GM21390 (cell line): Measurements from ENCODE around the gene NGLY1.

Experiments used
- ATAC-seq: cut with Tn5 transposase; IDR thresholded peaks from one replicate; pipeline ENCODE4 v1.9.1; 2021; ENCODE audit not compliant: unreplicated experiment

NGLY1 gene, protein sequence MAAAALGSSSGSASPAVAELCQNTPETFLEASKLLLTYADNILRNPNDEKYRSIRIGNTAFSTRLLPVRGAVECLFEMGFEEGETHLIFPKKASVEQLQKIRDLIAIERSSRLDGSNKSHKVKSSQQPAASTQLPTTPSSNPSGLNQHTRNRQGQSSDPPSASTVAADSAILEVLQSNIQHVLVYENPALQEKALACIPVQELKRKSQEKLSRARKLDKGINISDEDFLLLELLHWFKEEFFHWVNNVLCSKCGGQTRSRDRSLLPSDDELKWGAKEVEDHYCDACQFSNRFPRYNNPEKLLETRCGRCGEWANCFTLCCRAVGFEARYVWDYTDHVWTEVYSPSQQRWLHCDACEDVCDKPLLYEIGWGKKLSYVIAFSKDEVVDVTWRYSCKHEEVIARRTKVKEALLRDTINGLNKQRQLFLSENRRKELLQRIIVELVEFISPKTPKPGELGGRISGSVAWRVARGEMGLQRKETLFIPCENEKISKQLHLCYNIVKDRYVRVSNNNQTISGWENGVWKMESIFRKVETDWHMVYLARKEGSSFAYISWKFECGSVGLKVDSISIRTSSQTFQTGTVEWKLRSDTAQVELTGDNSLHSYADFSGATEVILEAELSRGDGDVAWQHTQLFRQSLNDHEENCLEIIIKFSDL

DNA sequence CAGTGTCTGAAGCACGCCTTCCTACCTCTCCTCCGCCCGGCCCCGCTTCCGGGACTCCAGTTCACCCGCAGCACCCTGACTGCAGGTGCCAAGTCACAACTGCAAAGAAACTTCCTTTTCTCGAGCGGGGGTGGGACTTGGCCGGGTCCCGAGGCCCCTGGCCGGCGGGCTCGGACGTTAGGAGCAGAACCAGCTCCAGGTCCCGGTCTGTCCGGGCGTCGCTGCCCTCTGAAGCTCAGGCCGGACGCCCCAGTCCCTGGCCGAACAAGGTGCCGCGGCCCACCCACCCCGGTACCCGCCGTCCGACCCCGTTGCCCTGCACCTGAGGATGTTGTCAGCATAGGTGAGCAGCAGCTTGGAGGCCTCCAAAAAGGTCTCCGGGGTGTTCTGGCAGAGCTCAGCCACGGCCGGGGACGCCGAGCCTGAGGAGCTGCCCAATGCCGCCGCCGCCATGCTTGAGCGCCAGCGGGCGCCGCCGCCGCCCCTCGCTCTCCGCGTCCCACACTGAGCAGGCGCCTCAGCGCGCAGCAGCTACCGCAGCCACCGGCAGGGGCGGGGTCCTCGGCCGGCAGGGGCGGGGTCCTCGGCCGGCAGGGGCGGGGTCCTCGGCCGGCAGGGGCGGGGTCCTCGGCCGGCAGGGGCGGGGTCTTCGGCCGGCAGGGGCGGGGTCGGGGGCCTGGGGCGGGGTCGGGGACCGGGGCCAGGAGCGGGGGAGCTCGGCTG, at the start of gene NGLY1:
TSS of gene NGLY1 (minus strand) at position 506 of the 723 bp plus-strand sequence. CDS start at position 453, 53 bp downstream.
- ATAC-seq: peak; percentile 68

DNA sequence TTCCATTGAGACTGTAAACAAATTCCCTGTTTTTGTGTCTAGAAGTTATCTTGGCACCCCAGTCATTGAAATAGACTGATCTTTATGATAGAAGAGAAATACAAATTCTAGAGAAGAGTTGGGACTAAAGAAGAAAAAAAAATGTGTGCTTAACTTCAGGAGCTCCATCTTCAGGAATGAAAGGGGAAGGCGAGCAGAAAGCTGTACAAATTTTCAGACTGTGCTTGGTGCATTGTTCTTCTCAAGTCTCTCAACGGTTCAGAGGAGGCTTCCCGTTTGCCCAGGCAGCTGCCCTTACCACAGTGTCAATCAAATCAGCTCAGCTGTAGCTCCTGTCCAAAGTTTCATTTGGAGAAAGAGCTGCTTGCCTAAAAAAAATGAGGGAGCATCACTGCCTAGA, 48.3 kb upstream of the NGLY1 start:
- ATAC-seq: no peak

DNA sequence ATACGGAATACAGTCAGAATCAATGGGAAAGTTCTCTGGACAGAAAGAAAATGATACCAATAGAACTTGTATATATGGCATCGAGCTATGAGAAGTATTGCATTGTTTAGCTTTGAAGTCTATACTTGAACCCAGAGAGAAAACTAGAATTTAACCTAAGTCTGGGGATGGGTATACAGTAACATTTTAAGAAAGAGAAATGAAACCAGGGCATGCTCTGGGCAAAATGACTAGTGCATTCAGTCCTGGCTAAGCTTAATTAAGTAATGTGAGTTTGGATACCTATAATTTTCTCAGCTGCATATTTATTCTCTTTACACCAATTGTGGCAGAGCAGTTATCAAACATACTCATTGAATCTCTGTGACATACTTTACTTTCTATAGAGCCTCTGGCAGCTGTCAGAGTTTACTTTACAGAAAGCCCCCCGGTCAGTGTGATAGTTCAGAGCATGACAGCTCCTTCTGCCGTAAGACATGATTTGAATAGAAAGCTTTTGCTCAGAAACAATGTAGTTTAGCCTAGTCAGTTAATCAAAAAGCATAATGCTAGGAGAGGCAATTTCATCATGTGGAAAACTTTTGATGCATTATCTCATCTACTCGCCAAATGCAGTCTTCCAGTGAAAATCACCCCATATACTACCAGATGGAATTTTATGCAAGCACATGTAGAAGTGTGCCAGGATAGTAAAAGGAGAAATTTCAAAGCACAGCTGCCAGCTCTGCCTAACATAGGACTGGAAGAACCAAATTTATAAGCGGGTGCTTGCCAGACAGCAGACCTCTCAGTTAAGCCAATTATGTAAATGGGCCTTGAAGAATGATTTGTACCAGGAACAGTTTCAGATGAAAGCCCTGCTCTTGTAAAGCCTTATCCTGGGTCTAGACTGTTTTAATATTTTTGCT, 47.4 kb upstream of the NGLY1 start:
- no peak for ATAC-seq

DNA sequence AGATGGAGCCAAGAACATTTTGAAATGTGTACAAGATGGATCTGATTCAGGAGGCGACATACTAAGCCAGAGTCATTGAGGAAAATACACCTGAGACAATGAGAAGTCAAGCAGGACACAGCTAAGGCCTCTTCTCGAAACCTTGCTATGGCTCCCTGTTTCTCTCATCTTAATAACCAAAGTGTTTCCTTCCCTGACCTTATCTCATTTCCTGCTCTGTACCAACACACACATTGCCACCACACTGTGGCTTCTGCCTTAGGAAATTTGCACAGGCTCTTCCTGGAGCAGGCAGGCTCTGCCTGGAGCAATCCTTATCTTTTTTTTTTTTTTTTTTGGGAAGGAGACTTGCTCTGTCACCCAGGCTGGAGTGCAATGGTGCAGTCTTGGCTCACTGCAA, 43.3 kb upstream of the NGLY1 start:
- no peak for ATAC-seq

DNA sequence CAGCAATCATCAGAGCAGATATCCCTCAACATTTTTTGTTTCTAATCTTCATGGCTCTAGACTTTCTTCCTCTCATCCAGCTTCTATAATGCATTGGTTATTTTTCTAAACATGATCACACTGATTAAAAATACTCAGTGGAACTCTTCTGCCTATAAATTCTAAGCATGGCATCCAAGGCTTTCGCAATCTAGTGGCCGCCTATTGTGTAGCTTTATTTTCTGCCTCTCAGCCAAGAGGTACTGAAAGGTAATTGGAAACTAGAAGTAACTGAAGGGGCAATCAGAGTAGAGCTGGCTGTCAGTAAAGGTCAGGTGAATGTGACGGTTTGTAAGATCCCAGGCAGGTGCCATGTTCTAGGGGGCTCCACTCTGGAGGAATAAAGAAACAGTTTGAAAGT, 40.1 kb upstream of the NGLY1 start:
- no peak for ATAC-seq

DNA sequence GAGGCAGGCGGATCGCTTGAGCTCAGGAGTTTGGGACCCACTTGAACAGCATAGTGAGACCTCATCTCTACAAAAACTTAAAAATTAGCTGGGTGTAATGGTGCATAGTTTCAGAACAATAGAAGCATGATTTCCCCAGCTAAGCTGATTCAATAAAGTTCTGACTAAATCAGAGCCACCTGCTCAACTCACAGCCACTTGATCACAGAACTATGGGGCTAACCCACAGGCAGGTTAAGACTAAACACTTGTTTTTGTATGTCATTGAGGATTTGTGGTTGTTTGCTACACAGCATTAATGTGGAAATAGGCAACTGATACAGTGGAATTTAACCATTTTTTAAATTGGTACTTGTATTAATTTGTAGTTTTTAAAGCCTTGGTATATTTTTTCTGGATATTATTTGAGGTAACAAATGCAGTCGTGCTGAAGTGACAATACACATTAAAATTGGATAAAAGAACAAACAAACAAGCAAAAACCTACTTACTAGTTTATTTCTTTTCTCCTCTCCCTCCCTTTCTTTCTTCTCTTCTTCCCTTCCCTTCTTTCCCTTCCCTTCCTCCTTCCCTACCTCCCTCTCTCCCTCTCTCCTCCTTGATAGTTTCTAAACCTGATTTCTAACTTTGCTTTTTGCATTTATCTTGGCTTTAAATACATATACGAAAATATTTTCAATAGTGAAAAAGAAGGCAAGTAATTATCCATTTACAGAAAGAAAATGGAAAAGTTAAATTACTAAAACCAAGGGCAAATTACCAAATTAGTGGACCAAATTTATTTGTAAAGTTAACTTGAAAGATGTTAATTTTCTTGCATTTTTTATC, 38.7 kb upstream of the NGLY1 start:
- ATAC-seq: no peak

DNA sequence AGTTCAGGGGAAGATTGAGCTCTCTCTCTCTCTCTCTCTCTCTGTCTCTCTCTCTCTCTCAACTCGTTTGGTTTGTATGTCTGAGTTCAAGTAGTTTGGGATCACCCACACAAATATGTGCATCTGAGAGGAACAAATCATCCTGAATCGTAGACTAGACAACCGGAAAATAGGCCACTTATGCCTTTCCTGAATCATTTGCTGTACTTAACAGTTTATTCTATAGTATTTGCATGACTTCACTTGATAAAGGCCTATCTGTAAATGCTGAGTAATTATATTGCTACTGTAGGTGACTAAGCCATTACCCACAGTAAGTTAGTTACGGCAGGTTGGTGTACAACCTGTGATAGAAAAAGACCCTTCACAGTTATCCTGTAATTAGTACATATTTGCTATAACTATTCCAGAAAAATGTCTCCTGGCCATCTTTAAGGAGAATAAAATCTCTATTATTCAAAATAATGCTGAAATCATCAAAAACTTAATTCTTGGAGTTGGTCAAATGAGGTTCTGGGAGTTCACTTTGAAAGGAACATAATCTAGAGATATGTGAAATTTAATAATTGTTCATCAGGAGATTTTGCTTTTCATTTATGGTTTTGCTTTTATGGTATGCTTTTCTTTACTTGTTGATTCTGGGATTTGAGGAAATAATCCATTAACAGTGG, 37.7 kb upstream of the NGLY1 start:
- no peak for ATAC-seq

DNA sequence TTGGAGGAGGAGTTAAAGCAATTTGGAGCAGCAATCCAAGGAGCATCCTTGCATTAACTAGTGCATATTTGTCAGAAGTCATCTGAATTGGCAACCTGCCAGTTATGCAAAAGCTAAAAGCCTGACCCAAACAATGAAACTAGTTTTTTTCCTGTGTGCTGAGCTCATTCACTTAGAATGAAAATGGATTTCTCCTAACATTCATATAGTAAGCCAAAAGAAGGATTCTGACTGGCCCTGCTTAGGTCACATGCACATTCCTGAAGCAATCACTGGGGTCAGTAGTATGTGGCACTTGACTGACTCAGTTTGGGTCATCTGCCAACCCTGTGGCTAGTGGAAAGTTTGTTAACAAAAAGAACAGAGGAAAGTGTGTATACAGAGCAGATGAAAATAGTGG, 37.1 kb upstream of the NGLY1 start:
- ATAC-seq: no peak

DNA sequence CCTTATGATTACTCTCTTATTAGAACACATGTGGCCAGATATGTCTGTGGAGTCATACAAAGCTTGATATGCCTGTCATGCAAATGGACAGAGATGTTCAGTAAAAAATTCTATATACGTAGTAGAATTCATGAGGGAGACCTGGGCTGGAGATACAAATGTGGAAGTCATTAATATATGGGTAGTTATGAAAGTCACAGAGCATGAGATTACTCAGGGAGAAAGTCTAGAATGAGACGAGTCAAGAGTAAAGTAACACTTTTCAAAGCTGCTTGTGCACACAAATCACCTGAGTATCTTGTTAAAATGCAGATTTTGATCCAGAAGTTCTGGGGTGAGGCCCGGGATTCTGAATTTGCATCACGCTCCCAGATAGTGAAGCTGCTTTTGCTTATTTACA, 35.1 kb upstream of the NGLY1 start:
- no peak for ATAC-seq

DNA sequence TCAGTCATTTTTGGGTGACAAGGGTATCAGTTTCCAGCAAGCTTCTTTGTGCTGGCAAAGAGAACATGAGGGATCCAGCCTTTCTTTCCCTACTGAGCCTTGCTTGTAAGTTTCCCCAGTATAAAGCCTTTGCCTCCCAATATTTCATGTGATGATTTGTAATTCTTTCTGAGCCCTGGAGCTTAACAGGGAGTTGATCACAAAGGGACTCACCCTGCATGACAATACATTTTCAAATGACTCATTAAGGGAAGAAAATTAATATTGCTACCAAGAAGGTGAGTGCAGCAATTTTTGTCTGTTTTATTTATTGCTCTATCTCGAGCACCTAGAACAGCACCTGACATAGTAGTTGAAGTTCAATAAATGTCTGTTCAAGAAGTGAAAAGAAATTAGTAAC, 34.4 kb upstream of the NGLY1 start:
- ATAC-seq: no peak

DNA sequence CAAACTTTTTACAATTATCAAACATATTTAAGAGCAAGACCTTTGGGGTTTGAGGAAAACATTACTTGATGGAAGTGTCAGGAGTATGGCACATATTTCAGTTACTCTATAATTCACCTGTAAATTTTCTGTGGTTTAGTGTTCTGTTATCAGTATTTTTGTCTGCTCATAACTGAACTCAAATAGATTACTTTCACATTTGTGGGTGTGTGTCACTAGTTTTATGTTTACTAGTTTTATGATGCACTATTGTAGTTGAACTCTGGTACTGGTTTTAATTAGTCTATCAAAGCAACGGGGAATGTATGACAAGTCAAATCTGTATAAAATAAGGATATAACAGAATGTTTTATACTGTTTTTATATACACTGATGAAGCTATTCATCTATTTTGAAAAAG, 33.9 kb upstream of the NGLY1 start:
- peak; percentile 62 for ATAC-seq

DNA sequence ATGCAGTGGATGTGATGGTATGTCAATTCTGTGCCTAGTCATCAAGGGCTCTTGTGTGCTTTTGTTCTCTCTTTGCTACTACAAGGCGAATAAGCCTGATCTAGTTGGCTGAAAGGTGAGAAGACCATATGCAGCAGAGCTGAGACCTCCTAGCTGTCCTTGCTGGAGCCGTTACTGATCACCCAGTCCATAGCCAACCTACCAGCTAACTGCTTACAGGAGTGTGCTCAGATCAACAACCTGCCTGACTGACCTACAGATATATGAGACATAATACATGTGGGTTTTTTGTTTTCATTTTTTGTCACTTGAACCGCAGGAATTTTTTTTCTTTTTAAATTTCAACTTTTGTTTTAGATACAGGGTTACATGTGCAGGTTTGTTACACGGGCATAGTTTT, 29.4 kb upstream of the NGLY1 start:
- ATAC-seq: no peak

DNA sequence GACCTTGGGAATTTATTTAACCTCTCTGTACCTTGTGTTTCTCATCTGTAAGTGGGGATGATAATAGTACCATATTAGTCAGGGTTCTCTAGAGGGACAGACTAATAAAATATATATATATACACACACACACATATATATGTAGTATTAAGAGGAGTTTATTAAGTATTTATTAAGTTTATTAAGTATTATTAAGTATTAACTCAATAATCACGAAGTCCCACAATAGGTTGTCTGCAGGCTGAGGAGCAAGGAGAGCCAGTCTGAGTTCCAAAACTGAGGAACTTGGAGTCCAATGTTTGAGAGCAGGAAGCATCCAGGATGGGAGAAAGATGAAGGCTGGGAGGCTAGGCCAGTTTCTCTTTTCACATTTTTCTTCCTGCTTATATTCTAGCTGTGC, 21.4 kb upstream of the NGLY1 start:
- ATAC-seq: no peak

DNA sequence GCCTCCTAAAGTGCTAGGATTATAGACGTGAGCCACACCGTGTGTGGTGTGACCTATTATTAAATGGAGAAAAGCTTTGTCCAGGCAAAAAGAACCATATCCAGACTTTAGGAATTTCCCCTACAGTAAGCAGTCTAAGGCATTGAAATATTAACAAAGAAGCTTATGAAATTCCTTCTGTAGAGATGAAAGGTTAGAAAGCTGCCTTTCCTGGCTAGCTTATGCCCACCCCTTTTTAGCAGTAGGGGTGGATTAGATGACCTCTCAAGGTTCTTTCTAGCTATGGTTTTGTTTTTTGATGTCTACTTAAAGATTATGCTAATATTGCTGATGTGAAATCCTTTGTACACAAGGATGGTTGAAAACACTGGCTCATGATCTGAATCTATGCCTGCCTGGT, 20.6 kb upstream of the NGLY1 start:
- no peak for ATAC-seq

DNA sequence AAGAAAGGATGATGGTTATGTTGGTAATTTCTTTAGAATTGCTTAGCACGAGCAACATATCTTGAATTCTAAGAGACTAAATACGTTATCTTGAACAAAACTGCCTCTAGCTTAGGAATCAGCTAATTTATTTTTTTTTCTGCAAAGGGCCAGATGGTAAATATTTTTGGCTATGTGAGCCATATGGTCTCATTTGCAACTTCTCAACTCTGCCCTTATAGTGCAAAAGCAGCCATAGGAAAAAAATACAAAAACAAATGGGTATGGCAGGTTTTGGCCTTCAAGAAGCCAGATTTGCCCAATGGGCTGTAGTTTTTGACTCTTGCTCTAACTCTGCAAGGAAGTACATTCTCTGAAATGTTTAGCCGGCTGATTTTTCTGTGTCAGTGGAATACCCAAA, 18.5 kb upstream of the NGLY1 start:
- ATAC-seq: no peak

DNA sequence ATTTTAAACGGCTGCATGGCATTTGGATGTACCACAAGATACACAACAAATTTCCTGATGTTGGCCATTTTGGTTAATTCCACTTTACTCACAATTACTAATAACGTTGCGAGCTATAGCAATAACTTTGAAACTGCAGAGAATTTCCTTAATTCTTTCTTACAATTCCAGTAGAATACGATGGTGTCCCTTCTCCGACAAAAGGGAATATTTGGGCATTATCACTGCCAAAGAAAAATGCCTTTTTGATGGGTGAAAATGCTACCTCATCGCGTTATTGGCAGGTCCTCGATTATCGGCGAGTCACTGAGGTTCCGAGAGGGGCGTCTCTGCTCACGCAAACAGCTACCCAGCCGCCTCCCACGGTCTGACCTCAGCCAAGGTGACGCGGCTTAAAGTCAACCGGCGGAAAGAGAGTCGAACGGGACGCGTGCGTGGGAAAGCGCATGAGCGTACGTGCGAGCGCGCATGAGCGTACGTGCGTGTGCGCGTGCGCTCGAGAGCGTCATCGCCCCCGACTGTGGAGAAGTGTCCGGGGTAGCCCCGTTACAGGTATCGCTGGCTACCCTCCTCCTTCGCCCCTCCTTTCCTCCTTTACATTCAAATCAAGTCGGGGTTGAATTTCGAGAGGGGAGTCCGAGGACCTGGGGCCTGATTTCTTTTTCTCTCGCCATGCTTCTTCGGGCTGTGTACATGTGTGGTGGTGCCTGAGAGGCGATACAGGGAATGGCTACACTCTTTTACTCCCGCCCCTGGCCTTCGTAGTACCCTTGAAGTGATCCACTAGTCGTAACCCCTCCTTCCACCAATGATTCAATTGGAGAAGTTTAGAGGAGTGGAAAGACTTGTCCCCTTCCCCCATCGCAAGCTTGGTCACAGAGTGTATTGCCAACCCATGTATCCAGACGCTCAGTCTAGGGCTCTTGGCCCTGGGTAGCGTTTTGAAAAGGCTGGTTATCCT, 6.6 kb upstream of the NGLY1 start, which contains the start of gene OXSM:
TSS of gene OXSM (plus strand) at position 495 of the 961 bp plus-strand sequence. CDS start 931 bp downstream, outside the sequence.
- peak; percentile 92 for ATAC-seq

DNA sequence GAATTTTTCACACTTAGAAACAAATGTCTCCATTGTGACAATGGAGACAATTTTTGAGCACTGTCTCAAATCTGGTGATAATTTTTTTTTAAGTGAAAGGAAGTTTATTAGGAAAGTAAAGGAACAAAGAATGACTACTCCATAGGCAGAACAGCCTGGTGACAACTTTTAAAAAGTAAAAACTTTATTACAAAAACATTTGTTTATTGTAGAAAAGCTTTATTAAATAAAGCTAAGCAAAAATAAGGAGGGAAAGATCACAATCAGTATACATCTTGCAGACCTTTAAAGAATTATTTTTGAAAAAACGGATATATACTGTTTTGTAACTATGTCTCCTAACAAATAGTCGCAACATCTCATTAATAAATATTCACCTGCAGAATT, 6.0 kb upstream of the NGLY1 start:
- no peak for ATAC-seq

DNA sequence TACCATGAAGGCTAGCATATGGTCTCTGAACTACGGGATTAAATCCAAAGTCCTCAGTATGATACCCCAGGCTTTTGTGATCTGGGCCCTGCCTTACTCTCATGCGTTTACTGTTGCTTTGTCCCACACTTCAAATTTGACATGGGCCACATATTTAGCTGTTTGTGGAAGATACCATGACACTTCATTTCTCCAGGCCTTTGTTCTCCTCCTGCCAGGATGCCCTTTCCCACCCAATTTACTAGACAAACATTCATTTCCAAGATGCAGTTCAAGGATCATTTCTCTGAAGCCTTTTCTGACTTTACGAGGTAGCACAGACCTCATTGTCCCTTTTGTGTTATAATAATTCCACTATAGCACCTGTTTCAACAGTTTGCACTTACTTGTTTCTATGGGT, 4.4 kb upstream of the NGLY1 start:
- ATAC-seq: no peak
